Body of pancreas (tissue), 4 donors: Measurements from ENCODE around the gene DCTN1. TPM values are rescaled to one million over a fixed set of nuclear protein-coding genes. Genes with fewer than 3 reads are reported as not detected.
A peak's percentile ranks its signal among the peaks of the same experiment; 100 is the strongest.

Source experiments
- ATAC-seq: fragments of 150-250 bp; one replicate; pipeline ENCODE4 v1.9.1; 2016
- DNase-seq, 4 donors: peaks; one replicate each; pipeline ENCODE4 v3.0.0-alpha.2; 2019
- H3K27ac ChIP-seq, 4 donors: fragments of 200-600 bp; sonication (generic); 1 replicate in 3 of 4; 2 replicates in 1 of 4; pipeline versions ENCODE4 v1.5.1 to v1.6.1; 2016 to 2019; ENCODE audit warnings: mild to moderate bottlenecking in 1 of 4, mixed read lengths in 1 of 4, moderate library complexity in 1 of 4
- H3K27me3 ChIP-seq, 2 donors: fragments of 200-600 bp; sonication (generic); one replicate each; pipeline ENCODE4 v1.6.0; 2016; ENCODE audit warnings: mild to moderate bottlenecking in 1 of 2
- H3K36me3 ChIP-seq, 2 donors: fragments of 200-600 bp; sonication (generic); replicated peaks in 1 of 2; 2 replicates each; pipeline ENCODE4 v1.5.1; 2016; ENCODE audit warnings: low read depth in 2 of 2; ENCODE audit not compliant: insufficient read depth in 1 of 2
- H3K4me1 ChIP-seq: fragments of 200-600 bp; sonication (generic); one replicate; pipeline ENCODE4 v1.6.0; 2016
- H3K4me3 ChIP-seq, 2 donors: fragments of 200-600 bp; sonication (generic); 1 replicate in 1 of 2; 2 replicates in 1 of 2; pipeline ENCODE4 v1.5.1; 2016 to 2019
- H3K9me3 ChIP-seq, 3 donors: fragments of 200-600 bp; sonication (generic); 1 replicate in 2 of 3; 2 replicates in 1 of 3; pipeline ENCODE4 v1.5.1; 2016
- POLR2A ChIP-seq, 3 donors: fragments of 450-650 bp; IDR thresholded peaks; one replicate each; pipeline ENCODE4 v1.6.1; 2016; ENCODE audit warnings: antibody characterized with exemption in 3 of 3, mild to moderate bottlenecking in 2 of 3
- WGBS, 2 donors: methylation state at CpG; one replicate each; pipeline ENCODE4 v1.1.5; 2017; 5-methylcytosine and 5-hydroxymethylcytosine counted together
- intact Hi-C: fragments of 100-400 bp; cut with DNase I; formaldehyde crosslinking; loops from one replicate; pipeline ENCODE4 v1.15.1; 2023
- total RNA-seq, 2 donors: library from RNA; depleted of rRNA; stranded (reverse); fragments of >200 nt; gene quantifications; one replicate each; pipeline ENCODE4 v1.1.0, GENCODE V29; 2016
- TF ChIP-seq, protein P1 (sequence below), 7 experiments: fragments of 450-650 bp in 4 of 7; fragments of 200-600 bp in 3 of 7; sonication (generic) in 3 of 7; IDR thresholded peaks; one replicate each; pipeline ENCODE4 v1.5.1; 2016 to 2019; ENCODE audit warnings: antibody characterized with exemption in 7 of 7

Gene DCTN1
- 10 to 100 TPM; 71.3 to 82.4 TPM for total RNA-seq

DNA sequence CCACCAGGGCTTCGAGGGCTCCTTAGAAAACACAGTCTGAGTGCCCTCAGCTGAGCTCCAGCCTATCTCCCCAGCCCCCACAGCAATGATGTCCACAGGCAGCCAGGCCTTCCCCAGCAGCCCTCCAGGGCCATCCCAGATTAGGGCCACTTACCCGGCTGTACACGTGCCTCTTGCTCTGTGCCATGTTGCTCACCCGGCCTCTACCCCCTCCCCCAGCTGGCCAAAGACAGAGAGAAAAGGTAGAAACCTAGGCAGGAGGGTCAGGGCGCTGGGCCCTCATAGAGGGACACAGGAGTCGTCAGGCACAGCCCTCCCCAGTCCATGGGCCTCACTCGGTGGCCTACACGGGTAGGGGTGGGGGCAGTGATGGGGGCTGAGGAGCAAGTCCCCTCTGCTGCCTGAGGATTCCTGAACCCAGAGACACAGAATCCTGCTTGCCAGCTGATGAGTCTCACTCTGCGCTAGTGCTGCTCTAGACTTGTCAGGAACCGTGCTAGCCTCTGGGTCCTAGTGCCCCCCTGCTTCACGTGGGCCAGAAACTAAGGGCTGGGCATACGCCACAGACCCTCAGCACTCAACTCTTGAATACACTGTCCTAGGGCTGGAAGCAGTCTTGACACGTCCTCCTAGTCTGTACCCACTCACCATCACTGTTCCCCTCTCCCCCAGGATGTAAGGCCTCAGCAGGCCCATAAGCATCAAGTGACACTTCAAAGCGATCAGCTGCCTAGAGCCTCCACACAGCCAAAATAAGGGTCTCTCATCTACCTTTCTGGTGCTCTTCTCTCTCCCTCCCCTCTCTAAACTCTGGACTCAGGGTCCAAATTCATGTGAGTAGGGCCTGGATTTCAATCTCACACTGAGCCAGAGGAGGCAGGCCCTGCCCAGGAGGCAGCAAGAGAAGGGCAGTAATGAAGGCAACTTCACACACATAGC is at the start of gene DCTN1:
Gene DCTN1, minus strand, starts transcription at position 461 of the 939 bp plus-strand sequence. Its CDS starts 274 bp downstream, at position 187.
- H3K27ac ChIP-seq, result no peak within 1 kb of the TSS
- WGBS, 2 donors, result 23 to 37% methylated on average over 6 to 14 of the region's 14 CpGs
- peaks cover 43% of the 10 kb centered on the region for H3K4me1 ChIP-seq
- no peaks in the 10 kb centered on the region for H3K9me3 ChIP-seq
- peaks cover 3 to 5% of the 10 kb centered on the region in 2 donors for H3K36me3 ChIP-seq
- intact Hi-C loops, result no loop called here
- ATAC-seq, result peak; percentile 36
- no peaks in the 10 kb centered on the region for H3K27me3 ChIP-seq
- H3K4me3 ChIP-seq, result no peak within 1 kb of the TSS
- TF ChIP-seq POLR2A (IDR thresholded peaks at IDR 0.05), result no peak
- peak; percentile 25 to 68 (median 37) for DNase-seq

GRCh38 chr2:74428675-74429074 is 48.6 kb upstream of the DCTN1 start:
- no peak overlapping the region for H3K4me3 ChIP-seq
- H3K27ac ChIP-seq, result no peak overlapping the region
- intact Hi-C loops, result no loop called here
- no peaks in the 10 kb centered on the region for H3K9me3 ChIP-seq
- WGBS, 2 donors, result 84 to 94% methylated on average over 5 of the region's 5 CpGs
- no peak for ATAC-seq
- H3K27me3 ChIP-seq, result no peaks in the 10 kb centered on the region
- no peaks in the 10 kb centered on the region for H3K4me1 ChIP-seq
- peaks cover 18 to 37% of the 10 kb centered on the region in 2 donors for H3K36me3 ChIP-seq
- no peak for DNase-seq
- TF ChIP-seq POLR2A (IDR thresholded peaks at IDR 0.05), result no peak
- TF ChIP-seq, protein P1, sequence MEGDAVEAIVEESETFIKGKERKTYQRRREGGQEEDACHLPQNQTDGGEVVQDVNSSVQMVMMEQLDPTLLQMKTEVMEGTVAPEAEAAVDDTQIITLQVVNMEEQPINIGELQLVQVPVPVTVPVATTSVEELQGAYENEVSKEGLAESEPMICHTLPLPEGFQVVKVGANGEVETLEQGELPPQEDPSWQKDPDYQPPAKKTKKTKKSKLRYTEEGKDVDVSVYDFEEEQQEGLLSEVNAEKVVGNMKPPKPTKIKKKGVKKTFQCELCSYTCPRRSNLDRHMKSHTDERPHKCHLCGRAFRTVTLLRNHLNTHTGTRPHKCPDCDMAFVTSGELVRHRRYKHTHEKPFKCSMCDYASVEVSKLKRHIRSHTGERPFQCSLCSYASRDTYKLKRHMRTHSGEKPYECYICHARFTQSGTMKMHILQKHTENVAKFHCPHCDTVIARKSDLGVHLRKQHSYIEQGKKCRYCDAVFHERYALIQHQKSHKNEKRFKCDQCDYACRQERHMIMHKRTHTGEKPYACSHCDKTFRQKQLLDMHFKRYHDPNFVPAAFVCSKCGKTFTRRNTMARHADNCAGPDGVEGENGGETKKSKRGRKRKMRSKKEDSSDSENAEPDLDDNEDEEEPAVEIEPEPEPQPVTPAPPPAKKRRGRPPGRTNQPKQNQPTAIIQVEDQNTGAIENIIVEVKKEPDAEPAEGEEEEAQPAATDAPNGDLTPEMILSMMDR (IDR thresholded peaks at IDR 0.05), result no peak

DNA sequence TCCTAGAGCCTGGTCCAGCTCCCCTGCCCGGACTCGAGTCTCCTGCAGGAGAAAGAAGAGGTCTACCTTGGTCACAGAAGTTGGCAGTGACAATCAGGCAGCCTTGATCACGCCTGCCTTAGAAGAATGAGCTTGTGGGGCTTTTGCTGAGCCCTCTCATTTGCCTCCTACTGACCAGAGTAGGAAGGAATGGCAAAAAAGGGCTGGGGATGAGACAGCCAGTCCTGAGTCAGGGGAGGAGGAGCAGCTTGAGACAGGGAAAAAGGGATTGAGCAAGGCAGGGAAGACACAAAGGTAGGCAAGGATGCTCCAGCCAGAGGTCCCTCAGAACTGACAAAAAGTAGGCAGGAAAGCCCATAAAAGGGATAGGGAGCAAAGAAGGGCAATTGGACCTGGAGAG is 47.4 kb upstream of the DCTN1 start:
- Histone ChIP-seq H3K36me3 (peaks cover 18 to 37% of the 10 kb centered on the region in 2 donors), H3K27ac (no peak overlapping the region), H3K4me1 (no peaks in the 10 kb centered on the region), H3K4me3 (no peak overlapping the region), H3K9me3 (no peaks in the 10 kb centered on the region), H3K27me3 (no peaks in the 10 kb centered on the region)
- DNase-seq (no peak), ATAC-seq (no peak)
- no peak for TF ChIP-seq POLR2A (IDR thresholded peaks at IDR 0.05)
- TF ChIP-seq, protein P1 (IDR thresholded peaks at IDR 0.05), result no peak
- WGBS, 2 donors, result 92 to 97% methylated on average over 1 to 3 of the region's 3 CpGs
- intact Hi-C loops, result no loop called here

DNA sequence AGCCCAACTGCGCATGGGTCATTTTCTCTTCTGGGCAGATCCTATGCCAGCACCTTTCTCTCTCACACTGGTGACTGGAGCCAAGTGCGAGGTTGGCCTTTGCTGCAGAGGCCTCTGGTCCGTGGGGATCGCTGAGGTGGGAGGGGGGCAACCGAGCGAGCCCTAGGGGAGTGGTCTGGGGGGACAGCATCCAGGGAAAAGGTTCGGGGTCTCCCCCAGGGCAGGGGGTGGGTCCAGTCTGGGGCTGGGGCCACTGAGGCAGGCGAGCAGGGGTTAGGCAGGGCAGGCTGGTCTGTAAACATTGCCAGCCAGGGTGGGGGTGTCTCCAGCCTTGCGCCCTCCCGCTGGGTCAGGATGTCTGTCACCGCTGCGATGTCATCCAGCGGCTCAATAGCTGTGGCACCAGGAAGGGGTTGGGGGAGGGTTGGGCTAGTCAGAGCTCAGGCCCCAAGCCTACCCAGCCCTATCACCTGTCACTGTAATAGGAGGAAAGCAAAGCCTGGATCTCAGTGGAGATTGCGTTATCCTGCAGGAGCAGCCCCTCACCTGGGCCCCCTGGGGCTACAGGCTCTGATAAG is 46.2 kb upstream of the DCTN1 start:
- 72 to 79% methylated on average over 10 to 13 of the region's 14 CpGs for WGBS, 2 donors
- Histone ChIP-seq H3K27ac (no peak overlapping the region), H3K4me1 (peaks cover 9% of the 10 kb centered on the region), H3K9me3 (no peaks in the 10 kb centered on the region), H3K36me3 (peaks cover 18 to 28% of the 10 kb centered on the region in 2 donors), H3K27me3 (no peaks in the 10 kb centered on the region), H3K4me3 (no peak overlapping the region)
- intact Hi-C loops, result no loop called here
- DNase-seq (no peak), ATAC-seq (no peak)
- TF ChIP-seq, protein P1 (IDR thresholded peaks at IDR 0.05), result no peak
- TF ChIP-seq POLR2A (IDR thresholded peaks at IDR 0.05), result no peak

DNA sequence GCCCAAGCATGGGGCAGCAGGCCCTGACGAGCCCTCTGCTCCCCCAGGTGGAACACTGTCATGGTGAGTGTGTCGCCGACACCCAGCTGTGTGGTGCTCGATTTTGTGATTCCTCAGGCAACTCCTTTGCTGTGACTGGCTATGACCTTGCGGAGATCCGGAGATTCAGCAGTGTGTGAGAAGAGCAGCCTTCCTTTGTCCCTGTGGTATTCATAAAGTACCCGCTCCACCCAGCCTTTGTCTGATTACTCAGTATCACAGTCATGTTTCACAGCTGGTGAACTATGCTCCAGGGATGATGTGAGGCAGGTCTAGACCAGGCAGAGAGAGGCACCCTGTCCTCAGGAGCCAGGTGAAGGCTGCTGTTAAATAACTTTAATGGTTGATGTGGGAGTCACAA is 45.4 kb upstream of the DCTN1 start:
- no peaks in the 10 kb centered on the region for H3K9me3 ChIP-seq

More for the DNA sequence above, 45.4 kb upstream of the DCTN1 start:
- WGBS, 2 donors, result 88 to 89% methylated on average over 4 to 7 of the region's 7 CpGs
- peaks cover 17% of the 10 kb centered on the region for H3K4me1 ChIP-seq
- no peak overlapping the region for H3K4me3 ChIP-seq
- H3K27me3 ChIP-seq, result no peaks in the 10 kb centered on the region
- H3K27ac ChIP-seq, result no peak overlapping the region
- ATAC-seq (no peak), DNase-seq (no peak)
- intact Hi-C loops, result no loop called here
- TF ChIP-seq, protein P1 (IDR thresholded peaks at IDR 0.05), result no peak
- no peak for TF ChIP-seq POLR2A (IDR thresholded peaks at IDR 0.05)
- peaks cover 15 to 27% of the 10 kb centered on the region in 2 donors for H3K36me3 ChIP-seq
